HG02970 (cell line): ENCODE results near the gene C2CD2L.
A peak's percentile ranks its signal among the peaks of the same experiment; 100 is the strongest.
"Not testable (repeated sequence)": the region's sequence is repeated elsewhere in the genome, so short reads cannot be mapped to it uniquely, and the experiment has no call there.

Experiments used
- ATAC-seq: cut with Tn5 transposase; IDR thresholded peaks from one replicate; pipeline ENCODE4 v1.9.1; 2021; ENCODE audit warnings: mild to moderate bottlenecking, moderate library complexity, moderate number of reproducible peaks; ENCODE audit not compliant: unreplicated experiment, low FRiP score

C2CD2L gene

GRCh38 chr11:119092880-119093842, 14.0 kb upstream of the C2CD2L start:
- ATAC-seq = no peak

DNA sequence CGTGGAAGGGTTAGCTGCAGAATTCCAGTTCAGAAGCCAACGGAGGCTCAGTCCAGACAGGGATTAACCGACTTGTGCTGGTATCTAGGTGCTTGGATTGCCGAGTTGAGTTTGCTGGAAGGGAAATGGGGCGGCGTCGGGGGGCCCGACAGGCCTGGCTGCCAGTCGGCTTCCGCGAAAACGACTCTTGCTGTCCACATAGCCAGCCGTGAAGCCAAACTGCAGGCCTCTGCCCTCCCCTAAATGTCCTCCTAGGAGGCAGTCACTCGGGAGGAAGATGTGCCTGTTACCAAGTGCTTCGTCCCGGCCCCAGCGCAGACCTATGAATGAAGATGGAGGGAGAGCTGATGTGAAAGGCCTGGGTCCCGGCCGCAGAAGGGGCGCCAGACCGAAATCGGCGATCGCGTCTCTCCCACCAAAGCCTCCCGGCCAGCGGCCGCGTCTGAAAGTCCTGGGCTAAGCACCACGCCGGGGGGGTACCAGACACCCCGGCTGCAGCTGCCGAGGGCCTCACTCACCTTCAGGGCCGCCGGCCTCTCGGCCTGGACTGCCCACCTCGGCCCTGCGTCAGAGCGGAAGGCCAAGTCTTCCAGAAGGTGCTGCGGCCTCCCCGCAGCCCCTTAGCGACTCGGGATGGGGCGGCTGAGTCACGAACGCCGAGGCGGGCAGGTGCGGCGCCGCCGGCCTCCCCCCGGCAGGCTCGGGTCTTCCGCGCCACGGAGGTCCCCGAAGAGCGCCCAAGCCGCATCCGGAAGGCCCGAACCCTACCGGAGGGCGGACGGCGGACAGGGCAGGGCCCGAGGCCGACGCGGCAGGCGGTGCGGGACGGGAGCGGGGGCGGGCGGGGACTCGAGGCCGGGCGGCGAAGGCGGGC, 13.0 kb upstream of the C2CD2L start:
- ATAC-seq = peak; percentile 11

DNA sequence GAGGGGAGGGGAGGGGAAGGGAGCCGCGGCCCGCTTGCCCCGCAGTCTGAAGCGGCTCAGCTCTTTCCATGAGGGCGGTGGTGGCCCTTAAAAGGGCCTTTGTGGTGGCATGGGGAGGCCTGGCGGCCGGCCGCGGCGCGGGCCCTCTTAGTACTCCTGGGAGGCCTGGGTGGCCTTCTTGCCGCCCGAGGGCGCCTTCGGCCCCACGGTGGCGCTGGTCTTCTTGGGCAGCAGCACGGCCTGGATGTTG, 12.4 kb upstream of the C2CD2L start:
- ATAC-seq = peak; percentile 39

GRCh38 chr11:119095066-119095880, 11.9 kb upstream of the C2CD2L start:
- ATAC-seq = peak; percentile 78

GRCh38 chr11:119099711-119100110, 7.4 kb upstream of the C2CD2L start:
- ATAC-seq = no peak

DNA sequence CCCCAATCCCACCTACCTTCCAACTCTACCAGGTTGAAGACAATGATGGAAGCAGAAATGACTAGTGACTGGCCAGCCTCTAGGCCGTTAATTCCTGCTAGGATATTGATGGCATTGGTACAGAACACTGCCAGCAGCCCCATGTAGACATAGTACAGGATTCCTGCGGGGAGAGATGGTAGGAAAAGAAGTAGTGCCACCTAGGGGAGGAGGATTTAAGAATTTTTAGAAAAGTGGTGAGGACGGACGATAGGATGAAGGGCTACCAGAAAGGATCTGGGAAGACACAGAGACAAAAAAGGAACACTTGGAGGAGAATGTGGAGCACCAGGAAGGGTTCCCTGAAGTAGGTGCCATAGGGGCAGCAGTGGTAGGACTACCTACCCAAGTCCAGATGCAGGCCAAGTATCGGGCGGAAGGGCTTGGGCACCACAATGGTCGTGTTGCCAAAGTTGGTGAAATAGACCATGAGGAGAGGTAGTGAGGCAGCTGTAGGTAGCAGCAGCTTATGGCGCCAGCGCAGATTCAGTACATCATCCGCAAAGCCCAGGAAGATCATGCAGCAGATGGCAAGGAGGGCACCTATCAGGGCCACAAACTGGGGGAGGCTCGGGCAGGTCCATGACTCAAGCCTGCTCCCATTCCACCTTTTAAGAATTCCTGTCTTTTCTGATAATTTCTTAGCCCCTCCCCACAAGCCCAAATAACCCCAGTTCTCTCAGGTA, 6.7 kb upstream of the C2CD2L start:
- no peak for ATAC-seq

DNA sequence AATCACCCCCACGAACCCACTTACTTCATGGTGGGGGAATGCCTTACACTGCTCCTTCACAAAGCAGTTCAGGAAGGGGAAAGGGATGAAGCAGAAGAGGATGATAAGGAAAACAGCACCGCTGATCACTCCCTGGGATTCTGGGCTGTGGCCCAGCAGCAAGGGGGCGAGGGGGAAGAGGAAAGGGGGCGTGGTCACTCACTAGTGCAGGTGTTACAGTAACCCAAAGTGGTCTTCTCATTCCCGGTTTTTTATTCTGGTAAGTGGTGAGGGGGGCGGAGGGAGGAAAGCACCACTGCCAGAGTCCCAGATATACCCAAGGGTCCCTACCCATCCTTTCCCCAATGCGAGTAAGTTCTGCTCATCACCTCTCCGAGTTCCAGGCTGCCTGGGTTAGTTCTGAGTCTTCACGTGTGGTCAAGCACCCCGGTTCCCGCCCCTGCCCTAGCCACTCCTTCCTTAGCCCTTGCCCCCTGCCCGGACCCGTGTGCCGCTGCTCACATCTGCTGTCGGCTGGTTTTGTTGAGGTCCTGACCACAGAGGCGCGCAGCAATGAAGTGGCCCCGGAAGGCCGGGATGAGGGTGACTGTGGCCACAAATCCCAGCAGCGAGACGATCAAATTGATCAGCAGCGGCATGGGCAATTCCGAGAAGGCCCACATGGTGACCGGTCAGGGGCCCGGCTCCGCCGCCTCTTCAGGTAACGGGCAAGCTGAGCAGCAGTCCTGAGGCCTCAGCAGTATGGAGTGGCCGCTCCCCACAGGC, 6.0 kb upstream of the C2CD2L start:
- no peak for ATAC-seq

- peak; percentile 71 for ATAC-seq
These were observed 5.3 kb upstream of the C2CD2L start, which contains the start of gene DPAGT1 for GRCh38 chr11:119101759-119102423. Gene DPAGT1, minus strand, starts transcription at chr11:119101853. Its CDS starts 198 bp downstream, at chr11:119101655.

- not testable (repeated sequence) for ATAC-seq
These were observed 3.9 kb upstream of the C2CD2L start for GRCh38 chr11:119103161-119103664.

DNA sequence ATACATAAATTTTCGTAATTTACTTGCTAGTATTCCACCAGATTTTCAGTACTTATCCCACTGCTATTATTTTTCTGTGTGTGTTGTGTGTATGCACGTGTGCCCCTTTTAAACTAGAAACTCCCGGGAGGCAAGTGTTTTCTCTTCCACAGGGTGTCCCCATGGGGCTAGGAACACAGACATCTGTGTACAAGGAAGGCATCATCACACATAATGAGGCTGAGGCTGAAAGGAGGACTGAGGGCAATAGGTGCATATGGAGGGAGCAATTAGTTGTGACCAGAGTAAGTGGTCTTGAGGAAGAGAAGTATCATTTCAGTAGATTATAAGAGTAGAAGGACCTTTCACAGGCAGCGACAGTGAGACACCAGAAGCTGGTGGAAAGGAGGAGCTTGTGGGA, 3.4 kb upstream of the C2CD2L start:
- no peak for ATAC-seq

GRCh38 chr11:119107538-119108145, 498 bp downstream of the C2CD2L start:
- peak; percentile 25 for ATAC-seq

GRCh38 chr11:119108146-119108856, 1.2 kb downstream of the C2CD2L start:
- no peak for ATAC-seq

DNA sequence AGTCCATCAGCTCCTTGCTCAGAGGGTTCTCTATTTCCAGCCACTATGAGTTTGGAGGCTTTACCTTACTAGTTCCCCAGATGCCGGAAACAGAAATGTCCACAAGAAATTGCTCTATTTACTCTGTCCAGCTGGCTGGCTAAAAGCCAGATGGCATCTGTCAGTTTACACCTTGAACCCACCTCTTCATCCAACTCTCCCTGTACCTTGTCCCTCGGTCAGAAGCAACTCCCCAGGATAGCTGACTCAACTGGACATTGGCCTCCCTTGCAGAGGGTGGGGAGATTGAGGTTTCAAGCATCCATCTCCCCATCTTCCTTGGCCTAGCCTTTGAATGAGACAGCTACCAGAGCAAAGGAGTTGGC, 1.7 kb downstream of the C2CD2L start:
- no peak for ATAC-seq

DNA sequence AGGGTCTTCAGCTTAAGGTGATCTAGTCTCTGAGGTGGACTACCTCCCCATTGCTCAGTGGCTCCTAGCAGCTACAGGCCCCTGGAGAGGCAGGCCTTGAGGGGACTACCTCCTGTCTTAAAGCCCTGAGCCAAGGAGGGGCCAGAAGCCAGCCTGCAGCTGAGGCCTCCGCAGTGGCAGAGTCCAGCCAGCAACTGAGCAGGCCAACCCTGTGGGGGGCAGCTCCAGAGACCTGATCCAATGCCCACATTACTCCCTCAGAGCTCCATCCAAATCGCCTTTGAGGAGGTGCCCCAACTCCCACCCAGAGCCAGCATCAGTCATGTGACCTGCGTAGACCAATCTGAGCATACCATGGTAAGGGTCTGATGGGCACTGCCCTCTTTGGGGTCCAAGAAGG, 2.7 kb downstream of the C2CD2L start:
- ATAC-seq = no peak

- no peak for ATAC-seq
These were observed 3.3 kb downstream of the C2CD2L start for GRCh38 chr11:119110439-119110838.

DNA sequence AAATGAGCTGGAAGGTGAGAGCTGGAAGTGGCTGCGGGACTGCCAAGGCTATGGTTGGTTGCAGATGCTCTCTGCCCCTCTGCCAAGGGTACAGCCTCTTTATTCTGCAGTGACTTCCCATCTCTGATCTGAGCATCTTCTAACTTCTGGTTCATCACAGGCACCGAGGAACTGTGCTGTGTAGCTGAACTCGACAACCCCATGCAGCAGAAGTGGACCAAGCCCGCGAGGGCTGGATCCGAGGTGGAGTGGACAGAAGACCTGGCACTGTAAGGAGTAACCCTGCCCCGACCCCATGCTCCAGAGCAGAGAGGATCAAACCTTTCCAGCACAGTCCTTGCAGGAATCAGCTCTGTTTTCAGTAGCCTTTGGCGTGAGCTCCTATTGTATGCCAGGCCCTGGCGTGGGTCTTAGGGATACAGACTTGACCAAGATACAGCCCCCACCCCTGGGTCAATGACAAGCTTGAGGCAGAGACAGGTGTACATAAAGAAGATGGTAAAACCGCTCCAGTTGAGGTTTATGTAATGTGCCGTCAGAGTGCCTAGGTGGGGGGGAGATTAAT, 4.3 kb downstream of the C2CD2L start:
- ATAC-seq = no peak

DNA sequence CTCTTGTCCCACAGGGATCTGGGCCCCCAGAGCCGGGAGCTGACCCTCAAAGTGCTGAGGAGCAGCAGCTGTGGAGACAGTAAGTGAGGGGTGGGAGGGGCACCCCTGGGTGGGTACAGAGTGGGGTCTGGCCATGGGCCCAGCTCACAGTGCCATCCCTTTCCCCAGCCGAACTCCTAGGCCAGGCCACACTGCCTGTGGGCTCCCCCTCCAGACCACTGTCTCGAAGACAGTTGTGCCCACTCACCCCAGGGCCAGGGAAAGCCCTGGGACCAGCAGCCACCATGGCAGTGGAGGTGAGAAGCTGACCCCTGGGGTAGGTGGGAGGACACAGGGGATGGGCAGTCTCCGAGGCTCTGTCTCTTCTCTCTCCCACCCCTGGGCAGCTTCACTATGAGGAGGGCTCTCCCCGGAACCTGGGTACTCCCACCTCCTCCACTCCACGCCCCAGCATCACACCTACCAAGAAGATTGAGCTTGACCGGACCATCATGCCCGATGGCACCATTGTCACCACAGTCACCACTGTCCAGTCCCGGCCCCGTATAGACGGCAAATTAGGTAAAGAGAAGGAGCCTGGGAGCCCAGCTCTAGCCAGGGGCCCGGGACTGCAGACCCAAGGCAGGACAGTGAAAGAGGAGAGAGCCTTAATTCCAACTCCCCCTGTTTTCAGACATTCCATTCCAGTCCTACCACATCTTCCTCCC, 5.3 kb downstream of the C2CD2L start:
- no peak for ATAC-seq
